GM12878 (cell line): ENCODE measurements around the gene HOXC5.

Source experiments
- BRCA1 ChIP-seq: IDR thresholded peaks from 2 replicates; pipeline ENCODE4 v1.6.1; 2011; ENCODE audit warnings: low read depth, low read length, improper control_type of control experiment
- CEBPB ChIP-seq, 2 experiments: fragments of 150-350 bp in 1 of 2; IDR thresholded peaks; 2 replicates each; pipeline ENCODE4 v1.6.1; 2012 to 2014; ENCODE audit warnings: low read depth in 2 of 2, low read length in 2 of 2, borderline replicate concordance in 1 of 2, inconsistent platforms in 1 of 2
- EGR1 ChIP-seq, 2 experiments: IDR thresholded peaks; 1 replicate in 1 of 2; 2 replicates in 1 of 2; pipeline ENCODE4 v1.6.1; 2011 to 2012; ENCODE audit warnings: low read depth in 2 of 2, low read length in 2 of 2, borderline replicate concordance in 1 of 2, mild to moderate bottlenecking in 1 of 2, moderate library complexity in 1 of 2
- FOS ChIP-seq: IDR thresholded peaks from 3 replicates; pipeline ENCODE4 v1.6.1; 2011; ENCODE audit warnings: borderline replicate concordance; ENCODE audit not compliant: insufficient read length; ENCODE audit errors: extremely low read depth
- MTA3 ChIP-seq: IDR thresholded peaks from 2 replicates; pipeline ENCODE4 v1.6.1; 2012; ENCODE audit warnings: low read length, inconsistent platforms, borderline replicate concordance
- POLR2A ChIP-seq: IDR thresholded peaks from 2 replicates; pipeline ENCODE4 v1.6.1; 2011; ENCODE audit warnings: low read depth, mild to moderate bottlenecking, low read length
- RFX5 ChIP-seq: IDR thresholded peaks from 2 replicates; pipeline ENCODE4 v1.6.1; 2011; ENCODE audit warnings: low read depth, low read length, improper control_type of control experiment
- YY1 ChIP-seq: IDR thresholded peaks from 2 replicates; pipeline ENCODE4 v1.6.1; 2011; ENCODE audit warnings: low read depth, mild to moderate bottlenecking, low read length
- ZNF274 ChIP-seq: IDR thresholded peaks from one replicate; pipeline ENCODE4 v1.8.0; 2011; ENCODE audit not compliant: insufficient read length, insufficient read depth
- TF ChIP-seq, protein P1 (sequence below), 3 experiments: IDR thresholded peaks in 2 of 3; conservative IDR thresholded peaks in 1 of 3; 2 replicates each; pipeline ENCODE4 v1.5.1; 2011; ENCODE audit warnings: low read depth in 3 of 3, low read length in 3 of 3, mild to moderate bottlenecking in 3 of 3, control low read depth in 2 of 3, moderate library complexity in 2 of 3, inconsistent platforms in 1 of 3, mixed read lengths in 1 of 3; ENCODE audit not compliant: control insufficient read depth in 2 of 3, insufficient read depth in 1 of 3; ENCODE audit errors: extremely low read depth in 1 of 3
- TF ChIP-seq, protein P2 (sequence below): IDR thresholded peaks from 2 replicates; pipeline ENCODE4 v1.6.1; 2012; ENCODE audit warnings: low read length, inconsistent platforms

GRCh38 chr12:54058128-54058768 lies 25.4 kb downstream of the HOXC5 start:
- TF ChIP-seq RFX5 (no peak), BRCA1 (no peak), ZNF274 (no peak), POLR2A (no peak), FOS (no peak), EGR1 (IDR thresholded peaks at IDR 0.05; ENCODE audit: borderline replicate concordance in 1 of 2, low read depth in 2 of 2, low read length in 2 of 2) (no peak), MTA3 (no peak), YY1 (no peak), CEBPB (IDR thresholded peaks at IDR 0.05; ENCODE audit: borderline replicate concordance in 1 of 2, low read depth in 2 of 2, low read length in 2 of 2) (no peak)
- TF ChIP-seq, protein P1, sequence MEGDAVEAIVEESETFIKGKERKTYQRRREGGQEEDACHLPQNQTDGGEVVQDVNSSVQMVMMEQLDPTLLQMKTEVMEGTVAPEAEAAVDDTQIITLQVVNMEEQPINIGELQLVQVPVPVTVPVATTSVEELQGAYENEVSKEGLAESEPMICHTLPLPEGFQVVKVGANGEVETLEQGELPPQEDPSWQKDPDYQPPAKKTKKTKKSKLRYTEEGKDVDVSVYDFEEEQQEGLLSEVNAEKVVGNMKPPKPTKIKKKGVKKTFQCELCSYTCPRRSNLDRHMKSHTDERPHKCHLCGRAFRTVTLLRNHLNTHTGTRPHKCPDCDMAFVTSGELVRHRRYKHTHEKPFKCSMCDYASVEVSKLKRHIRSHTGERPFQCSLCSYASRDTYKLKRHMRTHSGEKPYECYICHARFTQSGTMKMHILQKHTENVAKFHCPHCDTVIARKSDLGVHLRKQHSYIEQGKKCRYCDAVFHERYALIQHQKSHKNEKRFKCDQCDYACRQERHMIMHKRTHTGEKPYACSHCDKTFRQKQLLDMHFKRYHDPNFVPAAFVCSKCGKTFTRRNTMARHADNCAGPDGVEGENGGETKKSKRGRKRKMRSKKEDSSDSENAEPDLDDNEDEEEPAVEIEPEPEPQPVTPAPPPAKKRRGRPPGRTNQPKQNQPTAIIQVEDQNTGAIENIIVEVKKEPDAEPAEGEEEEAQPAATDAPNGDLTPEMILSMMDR (IDR thresholded peaks at IDR 0.05 in 2 of 3, conservative IDR thresholded peaks at IDR 0.05 in 1 of 3; ENCODE audit: control insufficient read depth in 2 of 3, extremely low read depth in 1 of 3, insufficient read depth in 1 of 3, low read depth in 3 of 3, low read length in 3 of 3): no peak
- TF ChIP-seq, protein P2, sequence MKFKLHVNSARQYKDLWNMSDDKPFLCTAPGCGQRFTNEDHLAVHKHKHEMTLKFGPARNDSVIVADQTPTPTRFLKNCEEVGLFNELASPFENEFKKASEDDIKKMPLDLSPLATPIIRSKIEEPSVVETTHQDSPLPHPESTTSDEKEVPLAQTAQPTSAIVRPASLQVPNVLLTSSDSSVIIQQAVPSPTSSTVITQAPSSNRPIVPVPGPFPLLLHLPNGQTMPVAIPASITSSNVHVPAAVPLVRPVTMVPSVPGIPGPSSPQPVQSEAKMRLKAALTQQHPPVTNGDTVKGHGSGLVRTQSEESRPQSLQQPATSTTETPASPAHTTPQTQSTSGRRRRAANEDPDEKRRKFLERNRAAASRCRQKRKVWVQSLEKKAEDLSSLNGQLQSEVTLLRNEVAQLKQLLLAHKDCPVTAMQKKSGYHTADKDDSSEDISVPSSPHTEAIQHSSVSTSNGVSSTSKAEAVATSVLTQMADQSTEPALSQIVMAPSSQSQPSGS: no peak
